SJSA1 (cell line): Measurements from ENCODE around the gene POLN. TPM values are rescaled to one million over a fixed set of nuclear protein-coding genes. Genes with fewer than 3 reads are reported as not detected.

Experiments
- DNase-seq, 2 experiments: peaks; one replicate each; pipeline ENCODE4 v3.0.0-alpha.2; 2015 to 2020; ENCODE audit warnings: low spot score in 2 of 2, low read depth in 1 of 2
- H3K27ac ChIP-seq: fragments of 250-450 bp; sonication (Bioruptor Pico); 2 replicates; pipeline ENCODE4 v1.5.1; 2020; ENCODE audit warnings: mild to moderate bottlenecking, moderate library complexity
- H3K27me3 ChIP-seq: fragments of 250-450 bp; sonication (Bioruptor Pico); replicated peaks from 2 replicates; pipeline ENCODE4 v1.5.1; 2020; ENCODE audit warnings: mild to moderate bottlenecking, moderate library complexity
- H3K36me3 ChIP-seq: fragments of 250-450 bp; sonication (Bioruptor Pico); 2 replicates; pipeline ENCODE4 v1.5.1; 2020; ENCODE audit warnings: mild to moderate bottlenecking
- H3K4me1 ChIP-seq: fragments of 250-450 bp; sonication (Bioruptor Pico); replicated peaks from 2 replicates; pipeline ENCODE4 v1.6.1; 2021; ENCODE audit warnings: mild to moderate bottlenecking
- H3K4me3 ChIP-seq: fragments of 250-450 bp; sonication (Bioruptor Pico); 2 replicates; pipeline ENCODE4 v1.5.1; 2020; ENCODE audit warnings: mild to moderate bottlenecking
- H3K9me3 ChIP-seq: fragments of 250-450 bp; sonication (Bioruptor Pico); replicated peaks from 2 replicates; pipeline ENCODE4 v1.5.1; 2020; ENCODE audit warnings: mild to moderate bottlenecking
- total RNA-seq: library from RNA; depleted of rRNA; stranded (reverse); fragments of >200 nt; shearing (Covaris generic); gene quantifications from 2 replicates; pipeline ENCODE4 v1.2.3, GENCODE V29; 2014

Gene POLN
- total RNA-seq, 1 experiment from 2014 or later, result 0.61 TPM

DNA sequence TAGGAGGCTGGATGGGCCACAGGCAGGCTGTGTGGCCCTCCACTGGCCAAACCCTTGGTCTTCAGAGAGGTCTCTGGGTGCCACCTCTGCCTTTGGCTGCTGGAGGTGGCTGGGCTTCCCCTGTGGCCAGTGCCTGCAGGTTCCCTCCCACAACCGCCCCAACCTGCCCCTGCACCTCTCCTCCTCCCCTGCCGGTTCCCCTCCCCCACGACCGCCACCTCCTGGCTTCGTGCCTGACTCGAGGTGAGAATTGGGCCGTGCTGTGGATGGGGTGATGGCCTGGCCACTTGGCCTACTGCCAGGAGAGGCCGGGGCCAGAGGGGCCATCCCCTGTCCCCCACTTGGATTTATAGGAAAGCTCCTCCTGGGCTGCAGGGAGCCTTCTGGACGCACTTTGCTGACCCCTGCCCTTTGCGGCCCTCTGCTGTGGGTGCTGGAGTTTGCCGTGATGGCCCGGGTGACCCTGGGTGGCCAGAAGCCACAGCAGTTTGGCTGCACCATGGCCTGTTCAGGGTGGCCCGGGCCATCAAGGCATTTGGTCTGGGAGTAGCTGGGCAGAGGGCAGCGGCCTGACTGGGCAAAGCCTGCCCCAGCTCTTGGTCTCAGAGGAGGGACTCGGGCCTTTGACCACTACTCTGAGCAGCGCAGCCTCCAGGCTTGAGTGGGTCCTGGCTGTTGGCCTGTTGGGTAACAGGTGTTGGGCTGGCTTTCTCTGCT lies 179.0 kb downstream of the POLN start:
- no peak overlapping the region for H3K4me3 ChIP-seq
- 0 out of 2 replicates have a peak, but pooled peaks cover 2% of the 10 kb centered on the region for H3K27me3 ChIP-seq
- H3K4me1 ChIP-seq, result no peaks in the 10 kb centered on the region
- no peaks in the 10 kb centered on the region for H3K9me3 ChIP-seq
- H3K27ac ChIP-seq, result no peak overlapping the region
- no peaks in the 10 kb centered on the region for H3K36me3 ChIP-seq
- DNase-seq, result no peak

DNA sequence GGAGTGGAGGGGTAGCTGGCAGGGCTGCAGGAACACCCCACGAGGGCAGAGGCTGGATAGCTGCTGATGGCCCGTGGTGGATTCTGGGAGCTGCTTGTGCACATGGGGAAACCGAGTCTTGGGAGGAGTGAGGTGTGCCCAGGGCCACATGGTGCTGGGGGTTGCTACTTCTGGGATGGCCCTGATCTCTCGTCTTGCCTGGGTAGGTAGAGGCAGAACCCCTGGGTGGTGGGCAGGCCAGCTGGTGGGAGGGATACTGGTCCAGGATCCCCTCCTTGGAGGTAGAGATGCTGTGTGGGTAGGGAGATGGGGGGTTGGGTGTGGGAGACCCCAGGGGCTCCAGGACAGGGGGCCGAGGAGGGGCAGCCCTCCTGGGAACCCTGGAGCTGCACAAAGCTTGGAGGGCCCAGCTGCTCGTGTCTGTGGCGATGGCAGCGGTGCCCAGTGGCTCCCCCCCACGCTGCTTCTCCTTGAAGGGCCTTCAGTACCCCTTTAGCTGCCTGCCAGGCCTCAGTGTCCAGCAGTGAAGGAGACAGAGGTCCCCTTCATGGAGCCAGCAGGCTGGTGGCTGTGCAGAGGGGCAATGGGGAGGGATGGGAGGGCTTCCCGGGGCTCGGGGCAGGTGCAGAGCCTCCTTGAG lies 179.6 kb downstream of the POLN start:
- Histone ChIP-seq H3K27me3 (0 out of 2 replicates have a peak, but pooled peaks cover 8% of the 10 kb centered on the region), H3K27ac (no peak overlapping the region), H3K4me3 (no peak overlapping the region), H3K4me1 (no peaks in the 10 kb centered on the region), H3K36me3 (no peaks in the 10 kb centered on the region), H3K9me3 (no peaks in the 10 kb centered on the region)
- DNase-seq, result no peak

DNA sequence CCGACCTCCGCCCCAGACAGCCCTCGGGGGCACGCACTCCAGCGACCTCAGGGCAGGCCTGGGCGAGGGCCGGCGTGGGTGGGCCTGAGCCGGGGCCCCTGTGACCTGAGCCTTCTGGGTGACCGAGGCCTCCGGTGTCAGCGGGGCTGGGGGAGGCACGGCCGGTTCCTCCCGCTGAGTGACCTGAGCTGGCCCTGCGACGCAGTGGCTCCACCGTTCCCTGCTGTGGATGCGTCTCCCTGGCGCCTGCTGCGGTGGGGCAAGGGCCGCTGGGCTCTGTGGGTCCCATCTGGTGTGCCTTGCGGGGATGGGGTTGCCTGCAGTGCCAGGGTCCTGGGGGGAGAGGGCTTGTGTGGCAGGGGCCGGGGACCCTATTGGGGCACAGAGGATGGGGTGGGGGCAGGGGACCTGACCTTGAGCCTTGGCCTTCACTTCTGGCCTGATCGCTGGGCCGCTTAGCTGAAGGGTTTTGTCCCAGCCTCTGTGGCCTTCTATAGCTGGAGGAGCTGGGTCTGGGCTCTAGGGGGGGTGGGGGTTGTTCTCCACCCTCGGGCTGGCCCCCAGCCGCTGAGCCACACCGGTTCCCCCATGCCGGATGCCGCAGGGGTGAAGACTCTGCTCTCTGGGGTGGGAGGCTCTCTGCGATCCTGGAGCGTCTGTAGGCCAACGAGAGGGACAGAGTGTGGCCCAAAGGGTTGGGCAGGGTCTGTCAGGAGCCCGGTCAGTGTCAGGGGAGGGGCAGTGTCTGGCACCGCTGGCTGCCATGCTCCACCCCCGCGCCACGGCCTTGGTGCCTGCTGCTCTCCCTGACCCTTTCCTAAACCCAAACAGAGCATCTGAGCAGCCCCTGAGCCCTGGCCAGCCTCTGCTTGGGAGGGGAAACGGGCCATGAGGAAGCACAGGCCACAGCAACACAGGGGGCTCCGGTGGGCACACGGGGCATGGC lies 180.5 kb downstream of the POLN start:
- H3K4me1 ChIP-seq, result no peaks in the 10 kb centered on the region
- no peaks in the 10 kb centered on the region for H3K9me3 ChIP-seq
- H3K27me3 ChIP-seq, result 0 out of 2 replicates have a peak, but pooled peaks cover 9% of the 10 kb centered on the region
- DNase-seq, result no peak
- no peak overlapping the region for H3K27ac ChIP-seq
- no peaks in the 10 kb centered on the region for H3K36me3 ChIP-seq
- H3K4me3 ChIP-seq, result no peak overlapping the region

DNA sequence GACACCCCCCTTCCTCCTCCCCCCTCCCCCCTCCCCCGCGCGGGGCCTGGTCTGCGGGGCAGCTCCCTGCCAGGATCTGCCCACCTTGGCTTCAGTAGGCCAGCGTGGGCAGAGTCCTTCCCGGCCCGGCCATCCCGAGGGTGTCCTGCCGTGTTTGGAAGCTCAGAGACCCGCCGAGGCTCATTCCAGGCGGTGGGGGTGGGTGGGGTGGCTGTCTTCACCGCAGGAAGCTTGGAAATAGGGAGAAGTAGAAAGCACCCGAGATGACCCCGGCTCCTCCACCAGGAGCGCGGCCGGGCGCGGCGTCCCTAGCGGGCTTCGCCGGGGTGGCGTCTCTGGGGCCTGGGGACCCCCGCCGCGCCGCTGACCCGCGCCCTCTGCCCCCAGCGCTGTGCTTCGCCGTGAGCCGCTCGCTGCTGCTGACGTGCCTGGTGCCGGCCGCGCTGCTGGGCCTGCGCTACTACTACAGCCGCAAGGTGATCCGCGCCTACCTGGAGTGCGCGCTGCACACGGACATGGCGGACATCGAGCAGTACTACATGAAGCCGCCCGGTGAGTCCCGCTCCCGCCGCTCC lies 181.2 kb downstream of the POLN start:
- no peaks in the 10 kb centered on the region for H3K4me1 ChIP-seq
- no peak overlapping the region for H3K4me3 ChIP-seq
- H3K27ac ChIP-seq, result no peak overlapping the region
- H3K27me3 ChIP-seq, result 0 out of 2 replicates have a peak, but pooled peaks cover 9% of the 10 kb centered on the region
- no peaks in the 10 kb centered on the region for H3K9me3 ChIP-seq
- DNase-seq, result no peak
- no peaks in the 10 kb centered on the region for H3K36me3 ChIP-seq

DNA sequence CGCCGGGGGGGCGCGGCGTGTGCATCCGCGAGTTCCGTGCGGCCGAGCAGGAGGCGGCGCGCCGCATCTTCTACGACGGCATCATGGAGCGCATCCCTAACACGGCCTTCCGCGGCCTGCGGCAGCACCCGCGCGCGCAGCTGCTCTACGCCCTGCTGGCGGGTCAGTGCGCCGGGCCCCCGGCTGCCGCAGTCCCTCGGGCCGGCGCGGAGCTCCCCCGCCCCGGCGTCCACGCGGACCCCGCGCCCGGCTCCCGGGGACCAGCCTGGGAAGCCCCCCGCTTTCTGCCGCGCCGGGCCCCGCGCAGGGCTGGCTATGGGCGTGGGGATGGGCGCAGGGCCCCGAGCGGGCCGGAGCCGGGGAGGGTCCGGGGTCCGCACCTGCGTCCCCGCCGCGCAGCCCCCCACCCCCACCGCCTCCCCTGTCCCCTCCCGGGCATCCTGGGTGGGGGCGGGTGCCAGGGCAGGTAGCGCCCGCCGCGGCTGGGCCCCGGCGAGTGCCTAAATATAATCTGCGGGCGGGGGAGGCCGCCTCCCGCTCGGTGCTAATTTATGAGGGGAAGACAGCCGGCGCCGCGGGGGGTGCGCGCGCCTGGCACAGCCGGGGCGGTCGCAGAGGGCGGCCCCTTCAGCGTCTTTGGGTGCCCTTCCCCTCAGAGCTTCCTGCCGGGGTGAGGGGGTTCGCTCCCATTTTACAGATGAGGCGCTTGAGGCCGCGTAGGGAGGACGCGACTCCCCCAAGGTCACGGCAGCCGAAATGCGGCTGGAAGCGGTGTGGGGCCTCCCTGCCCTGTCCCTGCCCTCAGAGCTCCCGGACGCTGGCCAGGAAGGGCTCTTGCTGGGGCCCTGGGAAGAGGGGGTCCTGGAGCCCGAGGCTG lies 182.0 kb downstream of the POLN start:
- no peak overlapping the region for H3K4me3 ChIP-seq
- H3K9me3 ChIP-seq, result no peaks in the 10 kb centered on the region
- H3K4me1 ChIP-seq, result no peaks in the 10 kb centered on the region
- H3K36me3 ChIP-seq, result no peaks in the 10 kb centered on the region
- DNase-seq, result no peak
- no peak overlapping the region for H3K27ac ChIP-seq
- 0 out of 2 replicates have a peak, but pooled peaks cover 9% of the 10 kb centered on the region for H3K27me3 ChIP-seq

DNA sequence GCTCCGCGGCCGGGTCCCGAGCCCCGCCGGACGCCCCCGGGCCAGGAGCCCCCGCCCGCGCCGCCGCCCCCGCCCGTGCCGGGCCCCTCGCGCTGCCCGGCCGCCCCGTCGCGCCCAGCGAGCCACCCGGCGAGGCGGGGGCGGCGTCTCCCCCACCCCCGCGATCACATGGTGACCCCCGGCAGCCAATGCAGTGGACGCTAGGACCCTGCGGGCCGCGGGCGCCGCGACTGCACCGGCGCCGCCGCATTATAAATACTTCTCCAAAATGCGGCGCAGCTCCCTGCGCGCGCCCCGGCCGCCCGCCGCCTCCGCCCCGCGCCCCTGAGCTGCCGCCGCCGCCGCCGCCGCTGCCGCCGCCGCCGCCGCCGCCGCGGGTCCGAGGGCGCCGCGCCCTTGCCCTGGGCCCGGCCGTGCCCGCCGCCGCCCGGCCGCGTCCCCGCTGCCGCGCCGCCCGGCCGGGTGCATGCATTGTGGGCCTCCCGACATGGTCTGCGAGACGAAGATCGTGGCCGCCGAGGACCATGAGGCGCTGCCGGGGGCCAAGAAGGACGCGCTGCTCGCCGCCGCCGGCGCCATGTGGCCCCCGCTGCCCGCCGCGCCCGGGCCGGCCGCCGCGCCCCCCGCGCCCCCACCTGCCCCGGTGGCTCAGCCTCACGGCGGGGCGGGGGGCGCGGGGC lies 182.7 kb downstream of the POLN start, which contains the start of gene NAT8L:
Gene NAT8L, plus strand, starts transcription at position 282 of the 680 bp plus-strand sequence. Its CDS starts 185 bp downstream, at position 467.
- Histone ChIP-seq H3K27me3 (peaks cover 9% of the 10 kb centered on the region; the same call in 1 of the 2 replicates), H3K4me3 (no peak within 1 kb of the TSS), H3K27ac (no peak within 1 kb of the TSS), H3K36me3 (no peaks in the 10 kb centered on the region), H3K4me1 (no peaks in the 10 kb centered on the region), H3K9me3 (no peaks in the 10 kb centered on the region)
- no peak for DNase-seq

DNA sequence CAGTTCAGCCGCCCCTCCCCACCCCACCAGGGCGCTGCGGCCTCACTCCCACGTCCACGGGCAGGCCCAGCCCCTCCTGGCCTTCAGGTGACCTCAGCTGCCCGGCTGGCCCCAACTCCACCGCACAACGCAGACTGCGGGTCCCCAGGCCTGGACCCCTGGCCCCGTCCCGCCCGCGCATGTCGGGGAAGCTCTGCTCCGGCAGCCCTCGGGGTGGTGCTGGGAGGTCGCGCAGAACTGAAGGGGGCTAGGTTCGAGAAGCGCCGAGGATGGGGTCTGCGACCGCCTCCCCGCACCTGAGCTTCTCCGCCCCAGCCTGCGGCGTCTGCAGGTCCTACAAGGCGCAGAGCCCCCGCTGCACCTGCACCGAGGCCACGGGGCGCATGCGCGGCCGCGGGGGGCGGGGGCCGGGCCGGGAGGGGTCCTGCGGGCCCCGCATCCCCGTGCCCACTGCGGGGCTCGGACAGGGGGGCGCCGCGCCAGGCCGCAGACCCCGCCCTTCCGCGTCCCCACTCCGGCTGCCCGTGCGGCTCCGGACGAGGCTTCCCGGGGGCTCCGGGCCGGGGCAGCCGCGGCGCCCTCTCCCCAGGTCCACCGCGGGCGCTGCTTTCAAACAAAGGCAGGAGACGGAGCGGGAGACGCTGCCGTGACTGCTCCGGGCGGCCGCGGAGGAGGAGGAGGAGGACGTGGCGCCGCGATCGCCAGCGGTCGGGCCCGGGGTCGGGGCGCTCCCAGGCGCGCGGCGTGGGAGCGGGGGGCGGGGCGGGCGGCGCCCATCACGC lies 183.5 kb downstream of the POLN start:
- H3K27me3 ChIP-seq, result peaks cover 9% of the 10 kb centered on the region; the same call in 1 of the 2 replicates
- DNase-seq, result no peak
- no peak overlapping the region for H3K4me3 ChIP-seq
- no peaks in the 10 kb centered on the region for H3K36me3 ChIP-seq
- H3K4me1 ChIP-seq, result no peaks in the 10 kb centered on the region
- H3K27ac ChIP-seq, result no peak overlapping the region
- no peaks in the 10 kb centered on the region for H3K9me3 ChIP-seq

DNA sequence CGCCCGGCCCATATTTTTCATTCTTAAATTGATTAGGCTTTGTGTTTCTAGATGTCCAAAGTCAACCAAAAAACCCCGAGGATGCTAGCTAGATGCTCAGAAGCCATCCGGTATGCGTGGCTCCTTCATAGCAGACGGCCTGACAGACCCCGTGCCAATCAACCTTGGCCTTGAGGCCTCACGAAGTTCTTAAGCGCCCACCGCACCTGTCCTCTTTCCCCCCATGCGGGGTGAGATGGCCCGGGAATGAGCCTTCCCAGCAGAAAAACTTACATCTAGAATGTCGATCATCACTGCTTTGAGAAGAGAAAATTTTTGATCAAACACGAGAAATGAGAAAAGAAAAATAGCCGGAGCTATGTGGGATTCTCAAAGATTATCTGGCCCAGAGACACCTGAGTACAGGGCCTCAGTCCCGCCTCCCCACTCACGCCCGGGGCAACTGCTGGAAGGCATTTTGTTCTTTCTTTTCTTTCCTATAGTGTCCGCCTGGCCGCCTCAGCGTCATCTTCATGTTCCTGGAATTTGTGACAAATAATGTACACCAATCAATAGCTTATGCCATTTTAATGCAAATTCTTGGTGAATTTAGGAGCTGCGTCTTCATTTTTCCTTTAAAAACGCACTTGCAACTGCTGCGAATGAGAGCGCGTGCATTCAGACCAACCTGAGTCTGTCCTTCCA lies 184.4 kb downstream of the POLN start:
- H3K27me3 ChIP-seq, result peaks cover 9% of the 10 kb centered on the region; the same call in 1 of the 2 replicates
- H3K36me3 ChIP-seq, result no peaks in the 10 kb centered on the region
- H3K9me3 ChIP-seq, result no peaks in the 10 kb centered on the region
- no peak for DNase-seq
- no peak overlapping the region for H3K27ac ChIP-seq
- H3K4me3 ChIP-seq, result no peak overlapping the region
- H3K4me1 ChIP-seq, result no peaks in the 10 kb centered on the region

DNA sequence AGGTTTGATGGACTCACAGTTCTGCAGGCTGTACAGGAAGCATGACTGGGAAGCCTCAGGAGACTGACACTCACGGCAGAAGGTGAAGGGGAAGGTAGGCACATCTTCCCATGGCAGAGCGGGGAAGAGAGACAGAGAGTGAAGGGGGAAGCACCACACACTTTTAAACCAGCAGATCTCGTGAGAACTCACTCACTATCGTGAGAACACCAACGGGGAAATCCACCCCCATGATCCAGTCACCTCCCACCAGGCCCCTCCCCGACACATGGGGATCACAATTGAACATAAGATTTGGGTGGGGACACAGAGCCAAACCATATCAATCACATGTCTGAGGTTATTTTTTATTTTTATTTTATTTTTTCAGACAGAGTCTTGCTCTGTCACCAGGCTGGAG lies 187.7 kb downstream of the POLN start:
- peaks cover 9% of the 10 kb centered on the region; the same call in 1 of the 2 replicates for H3K27me3 ChIP-seq

DNA sequence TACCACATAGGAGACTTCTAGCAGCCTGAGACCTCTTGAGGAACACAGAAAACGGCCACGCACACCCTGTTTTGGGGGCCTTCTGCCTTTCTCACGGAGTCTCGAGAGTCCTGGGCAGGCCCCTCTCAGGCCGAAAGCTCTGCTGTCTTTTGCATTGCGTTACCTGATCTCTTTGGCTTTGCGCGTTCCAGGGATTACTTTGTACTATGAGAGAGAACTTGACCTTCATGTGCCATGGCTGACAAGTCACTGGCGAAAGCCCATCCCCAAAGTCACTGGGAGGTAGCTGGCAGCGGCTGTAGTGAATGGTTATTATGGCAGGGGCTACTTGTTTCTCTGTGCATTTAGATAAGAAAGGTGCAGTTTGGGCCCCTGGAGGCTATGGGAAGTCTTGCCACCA lies 190.8 kb downstream of the POLN start:
- Histone ChIP-seq H3K9me3 (no peaks in the 10 kb centered on the region), H3K36me3 (no peaks in the 10 kb centered on the region), H3K4me3 (no peak overlapping the region), H3K27me3 (no peaks in the 10 kb centered on the region; the same call in 1 of the 2 replicates), H3K4me1 (no peaks in the 10 kb centered on the region), H3K27ac (no peak overlapping the region)
- no peak for DNase-seq

More for the DNA sequence above, 187.7 kb downstream of the POLN start:
- no peak for DNase-seq
- H3K9me3 ChIP-seq, result no peaks in the 10 kb centered on the region
- H3K36me3 ChIP-seq, result no peaks in the 10 kb centered on the region
- H3K27ac ChIP-seq, result no peak overlapping the region
- no peak overlapping the region for H3K4me3 ChIP-seq
- no peaks in the 10 kb centered on the region for H3K4me1 ChIP-seq

DNA sequence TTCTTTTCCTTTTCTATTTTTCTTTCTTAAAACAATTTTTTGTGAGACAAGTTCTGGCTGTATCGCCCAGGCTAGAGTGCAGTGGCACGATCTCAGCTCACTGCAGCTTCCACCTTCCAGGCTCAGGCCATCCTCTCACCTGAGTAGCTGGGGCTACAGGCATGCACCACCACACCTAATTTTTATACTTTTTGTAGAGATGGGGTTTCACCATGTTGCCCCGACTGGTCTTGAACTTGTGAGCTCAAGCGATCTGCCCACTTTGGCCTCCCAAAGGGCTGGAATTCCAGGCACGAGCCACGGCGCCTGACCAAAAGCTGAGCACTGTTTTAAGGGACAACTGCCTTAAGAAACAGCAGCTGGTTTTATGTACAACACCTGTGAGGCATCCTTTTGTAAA lies 192.1 kb downstream of the POLN start:
- Histone ChIP-seq H3K36me3 (no peaks in the 10 kb centered on the region), H3K4me3 (no peak overlapping the region), H3K9me3 (no peaks in the 10 kb centered on the region), H3K4me1 (no peaks in the 10 kb centered on the region), H3K27ac (no peak overlapping the region), H3K27me3 (no peaks in the 10 kb centered on the region; the same call in 1 of the 2 replicates)
- no peak for DNase-seq
